ENCODE data around the gene FOXP3.

Gene FOXP3

DNA sequence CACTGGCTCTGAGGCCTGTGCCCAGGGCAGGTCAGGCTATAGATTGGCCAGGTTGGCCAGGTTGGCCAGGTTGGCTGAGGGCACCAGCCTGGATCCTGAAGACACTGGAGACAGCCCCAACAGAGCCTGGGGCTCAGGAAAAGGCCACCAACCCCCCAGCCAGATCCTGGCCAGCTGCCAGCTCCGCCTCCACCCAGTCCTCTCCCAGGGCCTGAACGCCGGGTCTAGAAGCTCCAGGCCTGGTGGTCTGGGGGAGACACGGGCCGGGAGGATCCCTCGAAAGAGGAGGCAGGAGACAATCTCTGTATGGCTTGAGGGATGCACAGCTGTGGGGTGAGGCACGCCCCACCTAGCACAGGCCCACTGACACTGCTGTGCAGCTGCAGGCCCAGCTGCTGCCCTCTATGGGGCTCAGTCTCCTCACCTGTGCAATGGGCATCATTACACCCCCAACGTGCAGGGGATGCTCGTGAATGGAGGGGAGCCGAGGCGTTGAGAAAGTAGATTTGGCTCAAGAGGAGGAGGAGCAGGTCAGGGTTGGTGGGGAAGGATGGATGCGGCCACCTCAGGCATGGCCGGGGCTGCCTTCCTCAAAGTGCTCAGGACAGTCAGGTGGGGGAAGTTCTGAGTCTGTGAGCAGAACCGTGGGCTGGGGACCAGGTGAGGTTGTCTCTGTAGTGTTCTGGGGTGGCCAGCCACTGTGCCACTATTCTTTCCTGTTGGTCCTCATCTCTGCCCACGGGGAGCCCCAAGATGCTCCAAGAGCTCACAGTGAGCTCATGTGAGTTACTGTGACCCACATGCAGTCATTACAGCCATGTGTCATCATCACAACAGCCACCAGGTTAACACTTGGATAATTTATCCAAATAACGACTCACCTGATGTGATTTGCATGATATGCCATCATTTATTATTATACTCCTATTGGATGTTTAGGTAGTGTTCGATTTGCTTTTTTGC lies 28.2 kb upstream of the FOXP3 start:
- H3K9me3 ChIP-seq (replicated peaks in 1 of 11): no peaks in the 10 kb centered on the region
- H3K9ac ChIP-seq: no peak overlapping the region
- peaks cover 0 to 4% (median 0%) of the 10 kb centered on the region in 10 experiments; a peak in 1 of 20 replicates for H3K4me1 ChIP-seq
- H3K4me3 ChIP-seq: no peak overlapping the region
- TF ChIP-seq Cebpa-rat (IDR thresholded peaks at IDR 0.05): no peak
- H3K27ac ChIP-seq: no peak overlapping the region
- H3K4me2 ChIP-seq: peak overlapping the region in 2 of 11 experiments; percentile 6 to 11; a peak in 1 of 22 replicates
- no peaks in the 10 kb centered on the region for H3K36me3 ChIP-seq
- H4K20me1 ChIP-seq: peaks cover 0 to 11% (median 0%) of the 10 kb centered on the region in 11 experiments; a peak in 4 of 22 replicates
- peaks cover 61 to 96% (median 88%) of the 10 kb centered on the region in 11 experiments for H3K27me3 ChIP-seq

DNA sequence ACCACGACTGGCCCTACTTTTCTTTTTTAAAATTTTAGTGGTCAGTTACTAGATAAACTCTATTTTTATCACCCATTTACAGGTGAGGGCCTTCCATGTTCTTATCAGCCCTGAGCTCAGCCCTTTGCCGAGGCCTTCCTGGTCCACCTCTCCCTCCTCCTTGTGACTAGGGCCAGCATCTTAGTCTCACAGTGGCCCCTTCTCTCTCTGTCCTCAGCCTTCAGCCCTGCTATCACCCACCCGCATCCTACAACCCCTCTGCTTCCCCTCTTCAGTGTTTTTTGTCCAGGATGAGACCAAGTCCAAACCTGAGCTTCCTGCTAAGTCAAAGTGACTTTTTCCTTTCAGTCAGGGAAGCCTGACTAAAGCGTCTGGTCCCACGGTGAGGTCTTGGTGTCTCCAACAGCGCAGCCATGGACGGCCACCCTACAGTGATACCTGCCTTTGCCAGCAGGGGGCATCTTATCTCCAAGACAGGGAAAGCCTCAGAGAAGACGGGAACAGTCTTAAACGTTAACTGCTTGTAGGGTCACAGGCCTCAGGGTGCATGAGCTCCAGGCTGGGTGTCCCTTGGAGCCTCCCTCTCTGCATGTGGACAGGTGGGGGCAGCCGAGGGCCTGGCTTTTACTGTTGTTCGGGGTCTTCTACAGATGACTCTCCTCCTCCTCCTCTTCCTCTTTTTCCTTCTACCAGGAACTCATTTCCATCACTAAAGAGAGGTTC lies 27.3 kb upstream of the FOXP3 start:
- Histone ChIP-seq H3K36me3 (no peaks in the 10 kb centered on the region), H3K9me3 (replicated peaks in 1 of 11) (no peaks in the 10 kb centered on the region), H4K20me1 (peaks cover 0 to 11% (median 0%) of the 10 kb centered on the region in 11 experiments; a peak in 4 of 22 replicates), H3K4me2 (peak overlapping the region in 2 of 11 experiments; percentile 6 to 11; a peak in 2 of 22 replicates), H3K4me1 (peaks cover 0 to 4% (median 0%) of the 10 kb centered on the region in 10 experiments; a peak in 1 of 20 replicates), H3K4me3 (no peak overlapping the region), H3K9ac (no peak overlapping the region), H3K27ac (no peak overlapping the region), H3K27me3 (peaks cover 69 to 100% (median 95%) of the 10 kb centered on the region in 11 experiments)
- TF ChIP-seq Cebpa-rat (IDR thresholded peaks at IDR 0.05): no peak

DNA sequence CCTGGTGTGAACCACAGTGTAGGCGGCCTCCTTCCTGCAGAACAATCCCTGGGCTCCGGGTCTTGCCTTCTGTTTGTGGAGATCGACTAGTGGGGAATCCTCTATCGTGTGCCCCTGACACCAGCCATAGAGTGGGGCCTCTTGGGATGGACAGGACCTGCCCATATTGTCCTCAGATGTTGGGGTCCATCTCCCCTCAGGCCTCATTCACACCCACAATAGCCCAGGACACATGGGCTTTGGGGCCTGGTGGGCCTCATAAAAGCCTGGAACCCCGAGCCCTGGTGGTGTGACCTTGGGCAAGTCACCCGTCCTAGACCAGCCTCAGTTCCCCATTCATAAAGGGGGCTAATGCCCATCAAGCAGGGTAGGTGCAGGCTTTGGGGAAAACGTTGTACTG lies 25.7 kb upstream of the FOXP3 start:
- Histone ChIP-seq H3K9ac (no peak overlapping the region), H3K4me3 (no peak overlapping the region), H3K27me3 (peaks cover 76 to 100% (median 95%) of the 10 kb centered on the region in 11 experiments), H4K20me1 (peaks cover 0 to 11% (median 0%) of the 10 kb centered on the region in 11 experiments; a peak in 4 of 22 replicates), H3K27ac (no peak overlapping the region), H3K4me2 (no peak overlapping the region), H3K9me3 (replicated peaks in 1 of 11) (no peaks in the 10 kb centered on the region), H3K36me3 (peaks cover 0 to 4% (median 0%) of the 10 kb centered on the region in 11 experiments; a peak in 1 of 22 replicates), H3K4me1 (peaks cover 0 to 4% (median 0%) of the 10 kb centered on the region in 10 experiments; a peak in 1 of 20 replicates)
- TF ChIP-seq Cebpa-rat (IDR thresholded peaks at IDR 0.05): no peak

DNA sequence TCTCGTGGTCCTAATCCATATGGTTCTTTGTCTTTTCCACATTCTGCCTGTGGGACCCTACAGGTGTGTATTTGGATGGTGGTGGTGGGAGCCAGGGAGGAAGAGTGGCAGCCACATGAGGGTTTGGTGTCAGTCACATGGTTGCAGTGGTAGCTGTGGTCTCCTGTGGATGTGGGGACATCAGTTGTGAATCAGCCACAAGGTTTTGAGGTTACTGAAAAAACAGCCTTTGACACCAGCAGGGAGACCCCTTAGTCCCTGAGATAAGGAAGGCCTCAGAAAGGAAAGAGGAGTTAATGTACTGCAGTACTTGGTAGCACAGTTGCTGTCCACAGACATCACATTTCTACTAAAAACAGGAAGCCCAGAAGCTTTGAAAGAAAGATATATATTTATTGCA lies 23.2 kb upstream of the FOXP3 start:
- H3K4me1 ChIP-seq: peaks cover 0 to 4% (median 0%) of the 10 kb centered on the region in 10 experiments; a peak in 1 of 20 replicates
- peaks cover 0 to 4% (median 0%) of the 10 kb centered on the region in 11 experiments; a peak in 1 of 22 replicates for H3K36me3 ChIP-seq
- TF ChIP-seq Cebpa-rat (IDR thresholded peaks at IDR 0.05): no peak
- peaks cover 87 to 100% (median 96%) of the 10 kb centered on the region in 11 experiments for H3K27me3 ChIP-seq
- H3K27ac ChIP-seq: no peak overlapping the region
- no peak overlapping the region for H3K9ac ChIP-seq
- H3K4me3 ChIP-seq: no peak overlapping the region
- no peak overlapping the region for H3K4me2 ChIP-seq
- H3K9me3 ChIP-seq (replicated peaks in 1 of 11): no peaks in the 10 kb centered on the region
- peaks cover 0 to 9% (median 0%) of the 10 kb centered on the region in 11 experiments; a peak in 4 of 22 replicates for H4K20me1 ChIP-seq

DNA sequence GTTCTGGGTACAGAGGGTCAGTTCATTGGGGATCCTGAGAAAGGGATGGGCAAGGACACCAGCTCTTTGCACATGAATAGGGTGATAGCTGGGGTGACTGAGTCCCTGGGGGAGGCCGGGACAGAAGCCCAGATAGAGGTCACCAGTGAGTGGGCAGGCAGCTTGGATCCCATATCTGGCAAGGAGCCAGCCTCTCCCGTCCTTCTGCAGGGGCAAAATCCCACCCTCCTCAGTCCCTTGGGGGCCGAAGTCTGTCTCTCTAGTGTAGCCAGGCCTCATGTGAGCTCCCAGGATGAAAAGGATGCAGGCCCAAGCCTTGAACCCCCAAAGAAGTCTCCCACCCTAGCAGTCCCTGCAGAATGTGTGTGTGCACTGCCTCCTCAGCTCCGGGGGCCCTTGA lies 22.1 kb upstream of the FOXP3 start:
- H3K9me3 ChIP-seq (replicated peaks in 1 of 11): no peaks in the 10 kb centered on the region
- H3K36me3 ChIP-seq: peaks cover 0 to 4% (median 0%) of the 10 kb centered on the region in 11 experiments; a peak in 1 of 22 replicates
- H3K27me3 ChIP-seq: peaks cover 94 to 100% (median 99%) of the 10 kb centered on the region in 11 experiments
- no peak for TF ChIP-seq Cebpa-rat (IDR thresholded peaks at IDR 0.05)
- no peak overlapping the region for H3K9ac ChIP-seq
- H3K4me1 ChIP-seq: no peaks in the 10 kb centered on the region
- no peak overlapping the region for H3K27ac ChIP-seq
- no peak overlapping the region for H3K4me2 ChIP-seq
- peaks cover 0 to 12% (median 0%) of the 10 kb centered on the region in 11 experiments; a peak in 5 of 22 replicates for H4K20me1 ChIP-seq
- no peak overlapping the region for H3K4me3 ChIP-seq

DNA sequence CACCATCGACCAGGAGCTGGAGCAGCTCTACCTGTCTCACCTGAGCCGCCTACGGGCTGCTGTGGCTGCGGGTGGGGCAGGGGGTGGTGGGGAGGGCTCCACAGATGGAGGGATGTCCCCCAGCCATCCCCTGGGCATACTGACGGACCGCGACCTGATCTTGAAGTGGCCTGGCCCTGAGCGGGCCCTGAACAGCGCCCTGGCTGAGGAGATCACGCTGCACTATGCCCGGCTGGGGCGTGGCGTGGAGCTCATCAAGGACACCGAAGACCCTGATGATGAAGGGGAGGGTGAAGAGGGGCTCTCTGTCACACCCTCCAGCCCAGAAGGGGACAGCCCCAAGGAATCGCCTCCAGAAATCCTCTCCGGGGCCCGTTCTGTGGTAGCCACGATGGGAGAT lies 21.6 kb upstream of the FOXP3 start:
- H3K9me3 ChIP-seq (replicated peaks in 1 of 11): no peaks in the 10 kb centered on the region
- no peak overlapping the region for H3K27ac ChIP-seq
- no peak overlapping the region for H3K4me3 ChIP-seq
- no peak overlapping the region for H3K4me2 ChIP-seq
- H4K20me1 ChIP-seq: peaks cover 0 to 13% (median 0%) of the 10 kb centered on the region in 11 experiments; a peak in 5 of 22 replicates
- TF ChIP-seq Cebpa-rat (IDR thresholded peaks at IDR 0.05): no peak
- no peaks in the 10 kb centered on the region for H3K4me1 ChIP-seq
- peaks cover 95 to 100% (median 99%) of the 10 kb centered on the region in 11 experiments for H3K27me3 ChIP-seq
- H3K36me3 ChIP-seq: peaks cover 0 to 4% (median 0%) of the 10 kb centered on the region in 11 experiments; a peak in 1 of 22 replicates
- no peak overlapping the region for H3K9ac ChIP-seq

DNA sequence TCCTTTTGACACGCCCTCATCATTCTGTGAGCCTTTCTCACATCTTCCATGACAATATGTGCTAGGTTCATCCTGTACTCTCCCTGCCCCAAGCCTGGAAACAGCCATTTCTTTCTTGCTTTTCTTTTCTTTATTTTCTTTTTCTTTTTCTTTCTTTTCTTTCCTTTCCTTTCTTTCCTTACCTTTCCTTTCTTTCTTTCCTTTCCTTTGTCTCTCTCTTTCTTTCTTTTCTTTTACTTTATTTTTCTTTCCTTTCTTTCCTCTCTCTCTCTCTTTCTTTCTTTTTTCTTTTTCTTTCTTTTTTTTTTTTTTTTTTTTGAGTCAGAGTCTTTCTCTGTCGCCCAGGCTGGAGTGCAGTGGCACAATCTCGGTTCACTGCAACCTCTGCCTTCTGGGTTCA lies 19.7 kb upstream of the FOXP3 start:
- no peak overlapping the region for H3K9ac ChIP-seq
- no peak overlapping the region for H3K4me3 ChIP-seq
- peaks cover 78 to 99% (median 97%) of the 10 kb centered on the region in 11 experiments for H3K27me3 ChIP-seq
- H3K27ac ChIP-seq: no peak overlapping the region
- H3K4me1 ChIP-seq: no peaks in the 10 kb centered on the region
- no peaks in the 10 kb centered on the region for H3K9me3 ChIP-seq (replicated peaks in 1 of 11)
- peaks cover 0 to 13% (median 0%) of the 10 kb centered on the region in 11 experiments; a peak in 4 of 22 replicates for H4K20me1 ChIP-seq
- H3K4me2 ChIP-seq: no peak overlapping the region
- TF ChIP-seq Cebpa-rat (IDR thresholded peaks at IDR 0.05): no peak
- peaks cover 0 to 4% (median 0%) of the 10 kb centered on the region in 11 experiments; a peak in 1 of 22 replicates for H3K36me3 ChIP-seq

DNA sequence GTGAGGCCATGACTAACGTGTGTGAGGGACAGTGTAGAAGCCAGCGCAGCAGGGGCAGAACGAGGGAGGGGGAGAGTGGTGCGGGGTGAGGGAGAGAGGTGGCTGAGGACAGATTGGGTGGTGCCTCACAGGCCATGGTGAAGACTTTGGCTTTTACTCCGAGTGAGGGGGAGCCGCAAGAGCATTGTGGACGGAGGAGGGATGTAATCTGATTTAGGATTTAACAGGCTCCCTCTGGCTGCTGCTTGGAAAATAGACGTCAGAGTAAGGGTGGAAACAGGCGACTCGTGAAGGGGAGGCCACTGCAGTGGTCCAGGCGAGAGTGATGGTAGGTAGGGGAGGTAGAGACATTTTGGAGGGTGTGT lies 18.1 kb upstream of the FOXP3 start:
- Histone ChIP-seq H3K9me3 (replicated peaks in 1 of 11) (no peaks in the 10 kb centered on the region), H3K27ac (no peak overlapping the region), H3K27me3 (peaks cover 78 to 99% (median 97%) of the 10 kb centered on the region in 11 experiments), H3K4me2 (no peak overlapping the region), H4K20me1 (peaks cover 0 to 24% (median 6%) of the 10 kb centered on the region in 11 experiments; a peak in 9 of 22 replicates), H3K9ac (no peak overlapping the region), H3K36me3 (peaks cover 0 to 4% (median 0%) of the 10 kb centered on the region in 11 experiments; a peak in 1 of 22 replicates), H3K4me1 (no peaks in the 10 kb centered on the region), H3K4me3 (no peak overlapping the region)
- no peak for TF ChIP-seq Cebpa-rat (IDR thresholded peaks at IDR 0.05)

Measured in BLaER1 treated with 17β-estradiol and CSF1 and Interleukin-3, amounts not matched to agents 10 nM and 100 nM (cell line).